ENCODE data around the gene SPG7. TPM values are rescaled to one million over a fixed set of nuclear protein-coding genes. Genes with fewer than 3 reads are reported as not detected.
"Not testable (repeated sequence)": the region's sequence is repeated elsewhere in the genome, so short reads cannot be mapped to it uniquely, and the experiment has no call there.

SPG7 gene
- total RNA-seq, 1 experiment from 2014 or later = 77.5 TPM

DNA sequence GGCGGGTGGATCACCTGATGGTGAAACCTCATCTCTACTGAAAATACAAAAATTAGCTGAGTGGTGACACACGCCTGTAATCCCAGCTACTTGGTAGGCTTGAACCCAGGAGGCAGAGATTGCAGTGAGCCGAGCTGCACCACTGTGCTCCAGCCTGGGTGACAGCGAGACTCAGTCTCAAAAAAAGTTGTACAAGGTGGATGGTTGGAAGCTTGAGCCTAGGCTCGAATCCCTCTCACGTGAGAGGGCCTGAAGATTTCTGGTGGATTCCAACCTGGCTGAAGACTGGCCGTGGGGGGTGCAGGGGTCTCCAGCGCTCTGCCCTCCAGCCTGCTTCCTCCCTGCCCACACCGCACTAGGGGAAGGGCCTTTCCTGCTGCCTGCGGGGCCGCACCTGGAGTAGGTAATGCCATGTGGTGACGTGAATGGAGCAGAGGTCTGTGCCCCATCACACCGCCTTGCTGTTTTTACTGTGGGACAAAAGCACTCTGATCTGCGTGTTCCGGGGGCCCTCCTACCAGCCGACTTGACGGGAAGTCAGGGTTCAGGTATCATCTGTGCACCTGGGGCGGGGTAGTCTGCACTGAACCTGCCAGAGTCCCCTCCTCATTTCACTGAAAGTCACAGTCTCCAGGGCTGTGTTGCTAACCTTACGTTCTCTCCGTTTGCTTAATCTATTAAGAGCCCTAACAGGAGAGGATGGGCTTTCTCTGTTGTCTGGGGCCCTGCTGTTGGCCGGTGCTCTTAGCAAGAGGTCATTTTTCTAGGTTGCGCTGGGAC is 56.5 kb downstream of the SPG7 start:
- DNase-seq (ENCODE audit: low read depth) = no peak

DNA sequence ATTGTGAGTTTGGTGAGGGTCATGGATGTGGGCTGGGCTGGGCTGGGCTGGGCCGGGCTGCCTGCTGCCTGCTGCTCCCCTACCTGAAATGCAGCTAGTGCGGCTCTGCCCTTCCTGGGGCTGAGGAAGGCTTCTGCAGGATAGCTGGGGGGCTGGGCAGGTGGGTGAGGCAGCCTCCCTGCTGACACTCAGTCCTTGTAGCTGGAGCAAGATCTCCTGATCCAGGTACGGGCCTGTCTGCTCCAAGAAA is 57.0 kb downstream of the SPG7 start:
- DNase-seq (ENCODE audit: low read depth) = peak; percentile 39

DNA sequence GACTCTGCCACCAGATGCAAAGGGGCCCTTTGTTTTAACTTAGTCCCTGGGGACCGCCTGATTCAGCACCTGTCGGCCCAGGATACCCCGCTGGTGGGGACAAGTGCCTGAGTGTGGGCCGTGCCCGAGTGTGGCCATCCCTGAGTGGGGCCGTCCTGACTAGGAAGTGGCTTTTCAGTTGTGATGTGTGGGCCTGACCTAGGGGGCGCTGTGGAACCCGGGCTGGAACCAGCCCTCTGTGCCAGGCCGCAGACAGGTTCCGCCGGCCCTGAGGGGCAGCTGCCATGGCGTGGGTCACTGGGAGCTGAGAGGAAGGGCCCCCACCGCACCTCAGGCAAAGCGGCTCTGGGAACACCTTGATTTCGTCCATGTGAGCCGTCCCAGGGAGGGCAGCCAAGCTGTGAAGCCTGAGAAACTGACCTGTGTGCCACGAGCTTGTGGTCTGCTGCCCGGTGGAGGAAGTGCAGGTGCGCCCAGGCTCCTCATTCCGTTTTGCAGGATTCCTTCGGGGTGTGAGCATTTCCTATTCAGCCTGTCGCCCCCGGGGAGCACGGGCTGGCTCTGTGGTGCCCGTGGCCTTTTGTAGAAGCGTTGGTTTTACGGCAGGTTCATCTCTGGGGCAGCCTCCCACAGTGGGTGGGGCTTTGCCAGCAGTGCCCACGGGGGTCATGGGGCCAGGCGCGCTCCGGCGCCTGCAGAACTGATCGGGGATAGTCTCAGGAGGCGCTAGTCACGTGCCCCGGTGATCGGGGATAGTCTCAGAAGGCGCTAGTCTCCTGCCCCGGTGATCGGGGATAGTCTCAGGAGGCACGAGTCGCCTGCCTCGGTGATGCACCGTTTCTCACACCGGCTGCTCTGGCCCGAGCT is 57.5 kb downstream of the SPG7 start:
- peak; percentile 50 for DNase-seq (ENCODE audit: low read depth)

DNA sequence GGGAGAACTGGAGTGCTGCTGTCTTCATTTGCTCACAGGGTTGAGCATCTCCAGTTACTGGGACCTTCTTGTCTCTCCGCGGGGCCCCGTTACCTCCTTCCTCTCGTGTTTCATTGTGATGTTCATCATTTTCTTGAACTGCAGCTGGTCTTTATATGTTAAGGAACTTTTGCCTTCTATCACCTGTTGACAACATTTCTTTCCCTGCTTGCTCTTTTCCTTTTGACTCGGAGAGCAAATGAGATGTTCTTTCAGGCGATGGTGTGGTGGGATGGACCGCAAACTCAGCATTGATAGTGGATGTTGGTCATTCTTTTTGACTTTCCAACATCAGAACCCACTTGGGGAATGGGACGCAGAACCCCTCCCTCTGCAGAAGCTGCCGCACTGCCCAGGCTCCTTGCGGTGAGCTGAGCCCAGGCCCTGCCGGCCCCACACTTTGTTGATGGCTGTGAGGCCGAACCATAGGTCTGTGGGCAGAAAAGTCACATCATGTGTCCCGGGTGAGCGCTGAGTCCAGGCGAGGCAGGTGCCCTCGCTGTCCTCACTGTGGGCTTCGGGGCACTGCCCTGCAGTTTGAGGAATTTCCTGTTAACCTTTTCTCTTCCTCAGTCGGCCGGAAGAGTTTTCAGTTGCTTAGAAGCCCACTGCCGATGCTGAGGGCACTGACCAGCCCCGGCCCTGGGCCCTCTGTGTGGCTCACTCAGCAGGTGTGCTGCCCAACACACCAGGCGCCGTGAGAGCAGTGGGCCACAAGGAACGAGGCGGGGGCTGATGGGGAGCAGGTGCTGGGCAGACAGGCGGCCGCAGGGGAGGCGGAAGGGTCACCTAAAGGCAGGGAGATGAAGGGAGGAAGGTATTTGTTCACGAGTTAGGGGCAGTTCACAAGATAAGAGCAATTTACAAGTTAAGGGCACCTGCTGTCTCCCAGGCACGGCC is 59.7 kb downstream of the SPG7 start:
- DNase-seq (ENCODE audit: low read depth) = no peak

DNA sequence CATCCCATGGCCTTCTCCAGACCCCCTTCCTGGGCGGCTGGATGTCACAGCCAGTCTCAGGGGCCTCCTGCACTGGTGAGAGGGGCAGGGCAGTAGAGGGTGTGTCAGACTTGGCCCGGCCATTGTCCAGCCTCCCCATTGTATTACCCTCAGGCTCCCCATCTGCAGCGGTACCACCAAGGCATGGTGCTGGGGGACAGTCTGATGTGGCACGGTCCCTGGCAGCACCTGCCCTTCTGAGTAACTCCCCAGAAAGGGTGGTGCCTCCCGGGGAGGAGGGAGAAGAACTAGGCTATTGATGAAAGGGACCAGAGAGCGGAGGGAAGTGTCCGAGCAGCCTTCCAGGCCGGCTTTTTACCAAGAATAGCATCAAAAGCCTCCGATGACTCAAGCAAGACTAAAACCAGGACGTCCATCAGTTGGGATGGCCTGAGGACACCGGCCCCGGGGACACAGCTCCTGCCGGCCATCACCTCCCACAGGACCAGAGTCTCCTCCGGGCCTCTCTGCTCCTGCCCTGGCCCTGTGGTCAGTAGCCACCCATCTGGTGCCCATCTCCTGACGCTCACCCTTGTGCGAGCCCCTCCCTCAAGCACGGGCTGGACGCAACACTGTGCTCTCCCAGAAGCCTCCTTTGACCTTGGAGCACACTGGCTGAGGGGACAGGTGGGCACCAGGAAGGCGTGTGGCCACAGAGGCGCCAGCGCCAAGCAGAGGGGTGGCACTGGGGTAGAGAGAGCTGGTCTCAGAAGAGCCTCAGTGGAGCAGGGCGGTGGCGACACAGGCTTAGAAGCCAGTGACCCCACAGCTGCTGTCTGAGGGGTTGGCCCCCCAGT is 61.5 kb downstream of the SPG7 start:
- DNase-seq (ENCODE audit: low read depth) = no peak

DNA sequence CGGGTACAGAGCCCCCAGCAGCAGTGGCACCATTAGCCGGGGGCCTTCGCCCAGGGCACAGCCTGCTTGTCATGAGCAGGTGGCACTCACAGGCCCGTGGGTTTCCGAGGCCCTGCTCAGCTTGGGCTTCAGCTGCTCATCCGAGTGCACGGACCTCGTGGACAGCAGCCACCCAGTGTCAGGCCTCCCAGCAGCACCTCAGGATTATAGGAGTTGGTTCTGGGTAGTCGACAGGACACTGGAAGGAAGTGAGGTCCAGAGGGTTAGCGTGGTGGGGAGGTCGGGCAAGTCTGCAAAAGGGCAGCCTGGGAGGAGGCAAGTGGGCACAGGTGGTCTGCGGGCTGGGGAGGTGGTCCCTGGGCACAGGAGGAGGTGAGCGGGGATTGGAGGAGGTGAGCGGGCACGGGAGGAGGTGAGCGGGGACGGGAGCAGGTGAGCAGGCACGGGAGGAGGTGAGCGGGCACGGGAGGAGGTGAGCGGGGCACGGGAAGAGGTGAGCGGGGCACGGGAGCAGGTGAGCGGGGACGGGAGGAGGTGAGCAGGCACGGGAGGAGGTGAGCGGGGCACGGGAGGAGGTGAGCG is 62.2 kb downstream of the SPG7 start:
- DNase-seq (ENCODE audit: low read depth) = no peak

DNA sequence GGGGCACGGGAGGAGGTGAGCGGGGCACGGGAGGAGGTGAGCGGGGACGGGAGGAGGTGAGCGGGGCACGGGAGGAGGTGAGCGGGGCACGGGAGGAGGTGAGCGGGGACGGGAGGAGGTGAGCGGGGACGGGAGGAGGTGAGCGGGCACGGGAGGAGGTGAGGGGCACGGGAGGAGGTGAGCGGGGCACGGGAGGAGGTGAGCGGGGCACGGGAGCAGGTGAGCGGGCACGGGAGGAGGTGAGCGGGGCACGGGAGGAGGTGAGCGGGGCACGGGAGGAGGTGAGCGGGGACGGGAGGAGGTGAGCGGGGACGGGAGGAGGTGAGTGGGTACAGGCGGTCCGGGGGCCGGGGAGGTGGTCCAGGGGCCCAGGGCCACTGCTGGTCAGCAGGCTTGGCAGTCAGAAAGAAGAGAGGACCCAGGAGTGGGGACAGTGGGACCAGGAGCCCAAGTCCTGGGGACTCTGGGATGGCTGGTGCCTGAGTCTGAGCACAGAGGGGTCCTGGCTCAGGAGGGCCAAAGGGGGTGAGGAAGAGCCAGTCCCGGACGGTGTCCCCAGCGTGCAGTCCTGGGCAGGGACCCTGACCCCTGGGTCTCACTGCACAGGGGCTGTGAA is 62.9 kb downstream of the SPG7 start:
- DNase-seq (ENCODE audit: low read depth) = not testable (repeated sequence)

DNA sequence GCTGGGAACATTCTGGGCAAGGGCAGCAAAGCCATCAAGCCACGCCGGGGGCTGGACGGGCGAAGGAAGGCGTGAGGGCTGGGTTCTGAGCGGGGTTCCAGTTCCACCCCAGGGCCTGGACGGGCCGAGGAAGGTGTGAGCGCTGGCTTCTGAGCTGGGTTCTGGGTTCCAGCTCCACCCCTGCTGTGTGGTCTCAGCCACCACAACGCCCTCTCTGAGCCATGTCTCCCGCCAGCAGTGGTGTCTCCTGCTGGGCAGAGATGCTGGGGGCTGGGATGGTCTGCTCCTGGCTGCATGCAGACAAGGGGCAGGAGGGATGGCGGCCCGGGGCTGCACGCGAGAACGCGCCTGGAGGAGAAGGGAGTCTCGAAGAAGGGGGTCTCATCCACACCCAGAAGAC is 63.4 kb downstream of the SPG7 start:
- DNase-seq (ENCODE audit: low read depth) = no peak

DNA sequence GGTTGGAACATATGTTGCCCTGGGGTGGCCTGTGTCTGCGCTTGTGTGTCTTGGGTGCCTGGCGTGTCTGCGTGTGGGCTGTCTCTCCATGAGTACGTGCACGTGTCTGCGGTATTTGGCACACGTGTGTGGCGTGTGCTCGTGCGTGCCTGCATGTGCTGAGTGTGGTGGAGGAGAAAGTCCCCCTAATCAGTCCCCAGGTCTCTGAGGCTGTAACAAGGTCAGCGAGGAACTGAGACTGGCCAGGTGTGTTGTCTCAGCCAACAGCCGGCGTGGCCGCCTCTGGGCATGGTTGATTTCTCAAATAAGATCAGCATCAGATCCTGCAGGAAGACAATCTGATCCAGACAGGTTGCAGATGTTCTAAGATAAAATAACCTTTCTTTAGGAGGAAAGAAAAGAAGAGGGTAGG is 63.9 kb downstream of the SPG7 start:
- no peak for DNase-seq (ENCODE audit: low read depth)

DNA sequence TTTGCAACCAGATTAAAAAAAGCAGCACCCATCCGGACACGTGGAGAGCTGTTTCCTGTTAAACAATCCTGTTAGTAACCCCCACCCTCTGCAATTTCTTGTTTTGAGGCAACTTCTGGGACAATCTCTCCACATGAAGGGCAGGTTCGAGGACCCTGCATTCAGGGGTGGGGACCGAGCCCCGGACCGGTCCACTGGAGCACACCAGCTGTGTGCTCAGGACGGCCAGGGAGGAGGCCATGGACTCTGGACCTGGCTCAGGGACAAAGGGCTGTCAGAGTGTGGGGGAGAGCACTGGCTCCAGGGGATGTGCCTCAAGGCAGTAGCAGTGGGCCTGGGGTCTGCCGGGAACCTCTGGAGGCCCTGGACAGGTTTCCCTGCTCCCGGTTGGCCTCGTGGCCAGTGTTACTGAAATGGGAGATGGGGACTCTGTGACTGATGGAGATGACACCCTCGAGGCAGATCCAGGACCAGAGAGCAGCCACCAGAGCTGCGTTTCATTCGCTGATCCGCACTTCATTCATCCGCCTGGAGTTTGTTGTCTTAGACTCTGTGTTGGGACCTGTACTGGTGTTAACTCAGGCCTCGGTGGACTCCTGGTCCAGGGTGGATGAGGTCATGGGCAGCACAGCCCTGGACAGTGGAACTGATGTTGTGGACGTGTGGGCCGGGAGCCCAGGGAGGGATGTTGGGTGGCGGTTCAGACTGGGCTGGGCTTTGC is 64.4 kb downstream of the SPG7 start:
- DNase-seq (ENCODE audit: low read depth) = no peak

DNA sequence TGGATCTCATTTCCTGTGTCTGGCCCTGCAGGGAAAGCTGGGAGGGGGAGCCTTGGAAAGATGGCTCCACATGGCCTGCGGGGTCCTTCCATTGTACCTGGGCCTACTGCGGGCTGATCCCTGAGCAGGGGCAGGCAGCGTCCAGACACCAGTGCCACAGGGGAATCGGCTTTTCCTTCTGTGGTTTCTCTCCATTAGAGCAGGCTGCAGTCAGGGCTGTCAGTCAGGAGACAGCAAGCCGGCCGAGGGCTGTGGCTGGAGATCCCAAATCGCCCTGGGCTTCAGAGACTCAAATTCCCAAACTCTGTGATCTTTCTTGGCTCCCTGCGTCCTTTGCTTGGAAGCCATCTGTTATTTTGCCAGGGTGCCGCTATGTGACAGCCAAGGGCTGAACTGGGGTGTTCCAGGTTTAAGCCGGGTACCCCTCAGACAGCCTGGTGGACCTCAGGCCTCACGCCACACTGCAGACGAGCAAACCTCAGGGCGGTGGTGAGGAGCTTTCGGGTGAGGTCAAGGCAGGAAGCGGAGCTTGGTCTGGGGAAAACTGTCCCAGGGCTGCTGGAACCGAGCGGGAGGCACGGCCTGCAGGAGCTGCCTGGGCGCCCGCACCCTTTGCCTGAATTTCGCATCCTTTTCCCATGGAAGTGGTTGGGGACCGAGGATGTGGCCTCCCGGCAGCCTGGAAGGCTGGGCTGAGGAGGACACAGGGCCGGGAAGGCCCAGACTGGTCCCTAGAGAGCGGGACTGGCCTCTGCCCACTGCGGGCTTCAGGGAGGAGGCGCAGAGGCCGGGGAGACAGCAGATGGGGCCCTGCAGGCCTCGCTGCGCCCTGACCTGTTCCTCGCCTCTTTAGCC is 65.8 kb downstream of the SPG7 start:
- no peak for DNase-seq (ENCODE audit: low read depth)

DNA sequence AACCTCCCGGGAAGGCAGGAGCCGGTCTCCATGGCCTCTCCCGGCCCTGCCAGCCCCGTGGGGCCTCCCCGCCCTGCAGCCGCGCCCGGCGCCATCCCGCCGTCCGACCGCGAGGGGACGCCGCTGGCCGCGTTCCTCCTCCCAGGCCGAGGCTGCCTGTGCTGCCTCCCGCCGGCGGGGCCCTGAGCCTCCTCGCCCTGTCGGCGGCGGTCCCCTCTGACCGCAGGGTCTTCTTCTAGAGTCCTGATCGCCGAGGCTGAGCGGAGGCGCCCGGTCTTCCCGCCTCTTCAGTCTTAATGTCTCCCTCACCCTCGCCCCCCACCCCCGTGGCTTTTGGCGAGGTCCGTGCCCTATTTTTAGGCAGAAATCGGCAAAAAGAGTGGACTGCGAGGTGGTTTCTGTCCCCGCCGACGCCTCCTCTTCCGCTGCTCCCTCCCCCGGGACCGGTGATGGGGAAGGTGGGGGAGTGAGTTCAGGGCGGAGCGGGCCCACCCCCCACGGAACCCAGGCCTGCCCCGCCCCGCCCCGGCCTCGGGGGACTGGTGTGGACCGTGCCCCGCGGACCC is 66.6 kb downstream of the SPG7 start:
- peak; percentile 68 for DNase-seq (ENCODE audit: low read depth)

DNA sequence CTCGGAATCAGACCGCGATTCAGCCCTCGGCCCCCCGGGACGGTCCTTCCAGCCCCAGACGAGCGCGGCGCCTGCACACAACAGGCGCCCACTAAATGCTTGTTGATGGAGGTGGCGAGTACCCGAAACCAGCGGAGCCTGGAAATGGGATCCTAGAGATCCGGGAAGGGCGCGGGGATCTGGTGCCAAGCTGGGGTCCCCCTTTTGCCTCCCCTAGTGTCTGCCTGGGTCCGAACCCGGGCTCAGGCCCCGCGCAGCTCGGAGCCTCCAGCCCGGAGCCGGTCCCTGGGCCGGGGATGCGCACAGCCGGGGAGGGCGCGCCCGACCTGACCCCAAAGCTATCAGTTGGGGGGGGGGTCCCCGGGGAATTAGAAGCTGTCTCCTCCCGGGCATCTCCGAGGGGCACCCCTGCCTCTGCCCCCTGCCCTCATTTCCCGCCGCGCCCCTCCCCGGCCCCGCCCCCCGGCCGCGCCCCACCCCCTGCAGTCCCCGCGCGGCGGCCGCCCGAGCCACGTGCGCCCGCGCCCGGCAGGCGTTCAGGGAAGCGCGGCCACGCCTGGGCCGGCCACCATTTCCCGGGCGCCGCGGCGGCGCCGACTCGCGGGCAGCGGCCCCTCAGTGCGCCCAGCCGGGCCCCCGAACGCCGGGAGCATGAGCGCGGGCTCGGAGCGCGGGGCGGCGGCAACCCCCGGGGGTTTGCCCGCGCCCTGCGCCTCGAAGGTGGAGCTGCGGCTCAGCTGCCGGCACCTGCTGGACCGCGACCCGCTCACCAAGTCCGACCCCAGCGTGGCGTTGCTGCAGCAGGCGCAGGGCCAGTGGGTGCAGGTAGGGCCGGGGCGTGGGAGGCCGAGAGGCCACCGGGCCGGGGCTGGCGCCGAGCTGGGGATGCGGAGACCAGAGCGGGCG is 67.3 kb downstream of the SPG7 start, which contains the start of gene CPNE7:
Gene CPNE7, plus strand, starts transcription at position 512 of the 906 bp plus-strand sequence. Its CDS starts 140 bp downstream, at position 652.
- DNase-seq (ENCODE audit: low read depth) = no peak

DNA sequence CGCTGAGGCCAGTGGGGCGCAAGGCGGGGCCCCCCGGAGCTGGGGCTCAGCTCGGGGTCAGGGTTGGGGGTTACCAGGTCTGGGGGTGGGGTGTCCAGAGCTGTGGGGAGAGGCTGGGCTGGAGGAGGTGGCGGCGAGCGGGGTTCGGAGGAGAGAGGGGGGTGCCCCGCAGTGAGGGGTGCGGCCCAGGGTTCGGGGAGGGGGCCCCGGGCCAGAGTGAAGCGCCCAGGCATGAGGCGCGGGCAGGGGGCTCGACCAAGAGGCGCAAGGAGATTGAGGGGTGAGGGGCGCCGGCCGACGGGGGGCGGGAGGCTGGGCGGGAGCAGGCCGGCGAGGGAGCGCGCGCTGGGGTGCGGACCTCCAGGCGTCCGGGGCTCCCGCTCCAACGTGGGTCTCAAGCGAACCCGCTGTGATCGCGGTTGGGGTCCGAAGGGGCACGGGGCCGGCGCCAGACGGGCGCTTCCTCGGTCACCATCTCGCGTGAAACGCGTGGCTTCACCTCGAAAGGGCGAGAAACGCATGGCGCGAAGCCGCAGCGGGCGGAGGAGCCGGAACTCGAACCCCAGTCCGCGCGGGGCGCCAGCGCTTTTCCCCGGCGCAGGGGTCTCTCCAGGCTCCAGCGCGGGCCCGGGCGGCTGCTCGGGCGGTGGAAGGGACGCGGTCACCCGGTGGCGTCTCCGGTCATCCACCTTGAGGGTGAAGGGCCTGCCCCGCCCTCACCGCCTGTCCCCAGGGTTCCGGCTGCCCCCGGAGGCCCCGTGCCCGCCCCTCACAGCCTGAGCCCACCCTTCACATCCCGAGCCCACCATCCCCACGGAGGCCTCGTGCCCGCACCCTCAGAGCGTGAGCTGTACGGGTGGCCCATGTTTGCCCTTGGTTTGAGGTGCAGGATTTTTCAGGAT is 68.2 kb downstream of the SPG7 start:
- DNase-seq (ENCODE audit: low read depth) = no peak

DNA sequence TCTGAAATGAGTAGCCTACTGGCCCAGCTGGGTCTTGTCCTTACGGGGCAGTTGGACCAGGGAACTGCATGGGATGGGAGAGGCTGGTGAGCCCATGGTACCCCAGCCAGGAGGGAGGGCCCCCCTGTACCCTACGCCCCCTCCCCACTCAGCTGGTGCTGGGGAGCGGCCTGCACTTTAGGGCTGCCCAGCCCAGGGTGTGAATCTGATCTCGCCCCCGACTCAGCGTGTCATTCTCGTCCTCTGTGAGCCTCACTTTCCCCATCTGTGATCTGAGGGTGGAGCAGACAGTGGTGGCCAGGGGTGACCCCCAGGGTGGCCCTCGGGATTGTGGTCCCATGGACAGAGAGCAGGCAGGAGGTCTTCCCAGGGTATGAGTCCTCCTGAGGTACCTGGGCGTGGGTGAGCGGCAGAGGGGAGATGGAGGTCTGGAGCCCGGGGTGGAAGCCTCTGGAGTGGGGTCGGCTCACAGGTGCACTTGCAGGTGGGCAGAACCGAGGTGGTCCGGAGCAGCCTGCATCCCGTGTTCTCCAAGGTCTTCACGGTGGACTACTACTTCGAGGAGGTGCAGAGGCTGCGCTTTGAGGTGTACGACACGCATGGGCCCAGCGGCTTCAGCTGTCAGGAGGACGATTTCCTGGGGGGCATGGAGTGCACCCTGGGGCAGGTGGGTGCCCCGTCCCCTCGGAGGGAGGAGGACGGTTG is 69.0 kb downstream of the SPG7 start:
- DNase-seq (ENCODE audit: low read depth) = no peak

DNA sequence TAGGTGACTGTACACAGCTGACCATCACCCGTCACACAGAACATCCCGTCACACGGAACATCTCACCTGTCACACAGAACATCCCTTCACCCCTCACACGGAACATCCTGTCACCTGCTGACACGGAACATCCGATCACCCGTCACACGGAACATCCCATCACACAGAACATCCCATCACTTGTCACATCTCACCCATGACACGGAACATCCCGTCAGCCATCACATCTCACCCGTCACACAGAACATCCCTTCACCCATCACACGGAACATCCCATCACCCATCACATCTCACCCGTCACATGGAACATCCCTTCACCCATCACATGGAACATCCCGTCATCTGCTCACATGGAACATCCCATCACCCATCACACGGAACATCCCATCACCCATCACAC is 71.1 kb downstream of the SPG7 start:
- no peak for DNase-seq (ENCODE audit: low read depth)
